ENCODE results near the gene MAL. TPM values are rescaled to one million over a fixed set of nuclear protein-coding genes. Genes with fewer than 3 reads are reported as not detected.
"Not testable (repeated sequence)": the region's sequence is repeated elsewhere in the genome, so short reads cannot be mapped to it uniquely, and the experiment has no call there.

MAL gene
- total RNA-seq, 6 donors from 2014 or later = 3.7 to 13.0 (median 5.0) TPM; not detected in 1

- ATAC-seq (ENCODE audit: low FRiP score in 2 of 2) = no peak
- Histone ChIP-seq H3K4me3 (no peak overlapping the region), H3K4me1 (no peaks in the 10 kb centered on the region), H3K9me3 (no peaks in the 10 kb centered on the region), H3K27ac (no peak overlapping the region), H3K36me3 (peaks cover 4 to 60% (median 38%) of the 10 kb centered on the region in 4 donors), H3K27me3 (no peaks in the 10 kb centered on the region)
- TF ChIP-seq POLR2AphosphoS5 (IDR thresholded peaks at IDR 0.05) = no peak
- no peak for TF ChIP-seq EP300 (IDR thresholded peaks at IDR 0.05)
- no peak for TF ChIP-seq CTCF (IDR thresholded peaks at IDR 0.05)
- TF ChIP-seq POLR2A (IDR thresholded peaks at IDR 0.05) = no peak
- 97 to 100% methylated on average over 1 of the region's 1 CpG for WGBS, 2 donors
- no peak for DNase-seq
Observed at GRCh38 chr2:95086017-95086416, 60.5 kb downstream of the MAL start.

GRCh38 chr2:95087379-95087778, 61.9 kb downstream of the MAL start:
- no peak overlapping the region for H3K4me3 ChIP-seq
- peaks cover 7 to 74% (median 51%) of the 10 kb centered on the region in 4 donors for H3K36me3 ChIP-seq
- no peak for ATAC-seq (ENCODE audit: low FRiP score in 2 of 2)
- TF ChIP-seq CTCF (IDR thresholded peaks at IDR 0.05) (no peak), POLR2AphosphoS5 (IDR thresholded peaks at IDR 0.05) (no peak), POLR2A (IDR thresholded peaks at IDR 0.05) (no peak), EP300 (IDR thresholded peaks at IDR 0.05) (no peak)
- 96% methylated on average over 5 of the region's 5 CpGs for WGBS, 2 donors
- no peak overlapping the region for H3K27ac ChIP-seq
- no peak for DNase-seq
- no peaks in the 10 kb centered on the region for H3K27me3 ChIP-seq
- no peaks in the 10 kb centered on the region for H3K9me3 ChIP-seq
- H3K4me1 ChIP-seq = no peaks in the 10 kb centered on the region

GRCh38 chr2:95091885-95092555, 66.5 kb downstream of the MAL start:
- H3K4me3 ChIP-seq = no peak overlapping the region
- H3K27ac ChIP-seq = no peak overlapping the region
- WGBS, 2 donors = 92 to 94% methylated on average over 6 of the region's 6 CpGs
- H3K27me3 ChIP-seq = no peaks in the 10 kb centered on the region
- ATAC-seq (ENCODE audit: low FRiP score in 2 of 2) (no peak), DNase-seq (no peak)
- H3K4me1 ChIP-seq = no peaks in the 10 kb centered on the region
- TF ChIP-seq EP300 (IDR thresholded peaks at IDR 0.05) (no peak), CTCF (IDR thresholded peaks at IDR 0.05) (no peak), POLR2A (IDR thresholded peaks at IDR 0.05) (no peak), POLR2AphosphoS5 (IDR thresholded peaks at IDR 0.05) (no peak)
- no peaks in the 10 kb centered on the region for H3K9me3 ChIP-seq
- peaks cover 10 to 76% (median 55%) of the 10 kb centered on the region in 4 donors for H3K36me3 ChIP-seq

- H3K36me3 ChIP-seq = peaks cover 22 to 72% (median 46%) of the 10 kb centered on the region in 4 donors
- DNase-seq; H3K4me3 ChIP-seq; H3K9me3 ChIP-seq; H3K27ac ChIP-seq; H3K27me3 ChIP-seq; H3K4me1 ChIP-seq; ATAC-seq (ENCODE audit: low FRiP score in 2 of 2): not testable (repeated sequence)
- WGBS, 2 donors = 97 to 99% methylated on average over 5 of the region's 5 CpGs
Observed at GRCh38 chr2:95098273-95098672, 72.8 kb downstream of the MAL start.

- no peaks in the 10 kb centered on the region for H3K9me3 ChIP-seq
- ATAC-seq (ENCODE audit: low FRiP score in 2 of 2) (no peak), DNase-seq (no peak)
- 93 to 98% methylated on average over 2 of the region's 2 CpGs for WGBS, 2 donors
- no peak overlapping the region for H3K27ac ChIP-seq
- H3K4me1 ChIP-seq = no peaks in the 10 kb centered on the region
- H3K27me3 ChIP-seq = no peaks in the 10 kb centered on the region
- peaks cover 27 to 78% (median 52%) of the 10 kb centered on the region in 4 donors for H3K36me3 ChIP-seq
- no peak overlapping the region for H3K4me3 ChIP-seq
- TF ChIP-seq CTCF (IDR thresholded peaks at IDR 0.05) = no peak
- no peak for TF ChIP-seq EP300 (IDR thresholded peaks at IDR 0.05)
- TF ChIP-seq POLR2AphosphoS5 (IDR thresholded peaks at IDR 0.05) = no peak
- no peak for TF ChIP-seq POLR2A (IDR thresholded peaks at IDR 0.05)
Observed at GRCh38 chr2:95099910-95100309, 74.4 kb downstream of the MAL start.

Small RNA genes lying within 50 kb of the gene (small RNA-seq; reads per million reads assigned to genes)
- gene RN7SL575P = 0 reads per million in 4 donors

Other genes with a start within 250 kb of the MAL start
- gene TEKT4, start 154.3 kb upstream of the MAL start, total RNA-seq = 1 to 10 TPM in 5 of 6 donors, under 1 TPM in 1; 0.23 to 6.0 (median 2.4) TPM
- 10 to 100 TPM; 37.5 to 77.5 (median 47.9) TPM for gene MRPS5, start 96.1 kb downstream of the MAL start, total RNA-seq
- 10 to 100 TPM; 12.5 to 49.2 (median 15.9) TPM for gene ZNF514, start 134.1 kb downstream of the MAL start, total RNA-seq
- 10 to 100 TPM in 1 of 6 donors, 1 to 10 TPM in 4, not detected in 1; 4.1 to 12.6 (median 4.5) TPM for gene ZNF2, start 140.1 kb downstream of the MAL start, total RNA-seq
- gene ZNF892, start 181.8 kb downstream of the MAL start, total RNA-seq = 10 to 100 TPM in 2 of 6 donors, 1 to 10 TPM in 4; 2.4 to 13.6 (median 4.4) TPM
- 10 to 100 TPM in 2 of 6 donors, 1 to 10 TPM in 4; 3.3 to 26.2 (median 5.0) TPM for gene PROM2, start 248.7 kb downstream of the MAL start, total RNA-seq

Data from upper lobe of left lung (tissue), 6 donors.